Right lobe of liver (tissue), 6 donors: Measurements from ENCODE around the gene RBFOX2. TPM values are rescaled to one million over a fixed set of nuclear protein-coding genes. Genes with fewer than 3 reads are reported as not detected.

Source experiments
- ATAC-seq, 4 donors: fragments of 200-7000 bp; cut with Tn5 transposase; one replicate each; pipeline ENCODE4 v1.9.1; 2020; ENCODE audit warnings: mild to moderate bottlenecking in 4 of 4, moderate library complexity in 4 of 4
- DNase-seq, 3 donors: peaks; one replicate each; pipeline ENCODE4 v3.0.0-alpha.2; 2020
- H3K27ac ChIP-seq, 3 donors: fragments of 200-600 bp; one replicate each; pipeline ENCODE4 v1.8.0; 2022
- H3K27me3 ChIP-seq, 2 donors: fragments of 200-600 bp; one replicate each; pipeline ENCODE4 v1.8.0; 2022
- H3K36me3 ChIP-seq, 4 donors: fragments of 200-600 bp; sonication (generic) in 1 of 4; one replicate each; pipeline versions ENCODE4 v1.5.1 to v1.8.0; 2017 to 2022; ENCODE audit warnings: control low read depth in 1 of 4
- H3K4me1 ChIP-seq, 4 donors: fragments of 200-600 bp; sonication (generic) in 1 of 4; one replicate each; pipeline versions ENCODE4 v1.5.1 to v1.8.0; 2017 to 2022; ENCODE audit warnings: control low read depth in 1 of 4
- H3K4me3 ChIP-seq, 3 donors: fragments of 200-600 bp; one replicate each; pipeline ENCODE4 v1.8.0; 2022
- H3K9me3 ChIP-seq, 4 donors: fragments of 200-600 bp; sonication (generic) in 1 of 4; one replicate each; pipeline versions ENCODE4 v1.5.1 to v1.8.0; 2017 to 2022; ENCODE audit warnings: control low read depth in 1 of 4
- CTCF ChIP-seq, 4 donors: fragments of 200-600 bp in 3 of 4; fragments of 450-650 bp in 1 of 4; IDR thresholded peaks; one replicate each; pipeline versions ENCODE4 v1.5.1 to v1.8.0; 2016 to 2022; ENCODE audit warnings: antibody characterized with exemption in 4 of 4, mild to moderate bottlenecking in 2 of 4
- POLR2A ChIP-seq: fragments of 450-650 bp; IDR thresholded peaks from one replicate; pipeline ENCODE4 v1.6.1; 2017; ENCODE audit warnings: antibody characterized with exemption, mild to moderate bottlenecking
- WGBS: methylation state at CpG from one replicate; pipeline ENCODE4 v1.1.6; 2018; ENCODE audit warnings: low coverage, low lambda C conversion rate; ENCODE audit not compliant: insufficient coverage; ENCODE audit errors: missing lambda C conversion rate; 5-methylcytosine and 5-hydroxymethylcytosine counted together
- intact Hi-C, 2 donors: fragments of 100-400 bp; cut with DNase I; formaldehyde crosslinking; loops; one replicate each; pipeline versions ENCODE4 v1.11.2 to v1.14.1; 2022
- total RNA-seq, 6 experiments: library from RNA; depleted of rRNA in 2 of 6; stranded (reverse); fragments of >200 nt in 2 of 6; fragmentation: NEBNext Ultra II Directional in 3 of 6; extraction: Animal tissue kit (Norgen Biotek cat#: 25700) in 3 of 6; gene quantifications; one replicate each; pipeline versions ENCODE4 v1.1.0 to v1.2.4, GENCODE V29; 2016 to 2023
- donor health status: DM: no; HTN: yes; CAD: no.
- donor health status: DM: no; HTN: no; CAD: no.
- donor health status: DM: no; HTN: no; CAD: no.
- donor health status: DM: no; HTN: yes; CAD: no.
- donor health status: DM: no; HTN: yes; CAD: no.

Gene RBFOX2
- total RNA-seq, 6 experiments from 2014 or later, result 23.9 to 36.5 (median 29.5) TPM

GRCh38 chr22:35947794-35948425, 80.7 kb downstream of the RBFOX2 start:
- peak in 1 of 4 donors; percentile 39 for ATAC-seq
- Histone ChIP-seq H3K27me3 (no peaks in the 10 kb centered on the region), H3K27ac (no peak overlapping the region), H3K9me3 (no peaks in the 10 kb centered on the region), H3K4me3 (no peak overlapping the region), H3K36me3 (no peaks in the 10 kb centered on the region), H3K4me1 (peaks cover 0 to 23% (median 0%) of the 10 kb centered on the region in 4 donors)
- no peak for DNase-seq
- WGBS, result 92% methylated on average over 5 of the region's 5 CpGs
- TF ChIP-seq CTCF (IDR thresholded peaks at IDR 0.05), result no peak
- no peak for TF ChIP-seq POLR2A
- intact Hi-C loops, result no loop called here

- no peaks in the 10 kb centered on the region for H3K9me3 ChIP-seq
- no peaks in the 10 kb centered on the region for H3K27me3 ChIP-seq
- no peak overlapping the region for H3K4me3 ChIP-seq
- no peak for ATAC-seq
- no peak for TF ChIP-seq POLR2A
- no peak for TF ChIP-seq CTCF (IDR thresholded peaks at IDR 0.05)
- intact Hi-C loops, result no loop called here
- H3K36me3 ChIP-seq, result no peaks in the 10 kb centered on the region
- no peak overlapping the region for H3K27ac ChIP-seq
- no peak for DNase-seq
- peaks cover 0 to 22% (median 0%) of the 10 kb centered on the region in 4 donors for H3K4me1 ChIP-seq
- WGBS, result 49% methylated on average over 6 of the region's 6 CpGs
Observed at GRCh38 chr22:35944458-35944857, 84.2 kb downstream of the RBFOX2 start.

GRCh38 chr22:35940166-35940565, 88.5 kb downstream of the RBFOX2 start:
- no peak overlapping the region for H3K4me3 ChIP-seq
- whole genome bisulfite sequencing, result 100% methylated on average over 1 of the region's 1 CpG
- no peak overlapping the region for H3K27ac ChIP-seq
- peaks cover 0 to 3% (median 0%) of the 10 kb centered on the region in 4 donors for H3K4me1 ChIP-seq
- no peak for ATAC-seq
- H3K27me3 ChIP-seq, result no peaks in the 10 kb centered on the region
- H3K36me3 ChIP-seq, result no peaks in the 10 kb centered on the region
- DNase-seq, result no peak
- TF ChIP-seq CTCF (IDR thresholded peaks at IDR 0.05) (no peak), POLR2A (no peak)
- H3K9me3 ChIP-seq, result no peaks in the 10 kb centered on the region
- intact Hi-C loops, result no loop called here

- H3K27ac ChIP-seq, result no peak overlapping the region
- 92% methylated on average over 1 of the region's 1 CpG for WGBS
- ATAC-seq, result no peak
Observed at GRCh38 chr22:35938226-35938625, 90.4 kb downstream of the RBFOX2 start.

More at GRCh38 chr22:35938226-35938625, 90.4 kb downstream of the RBFOX2 start:
- no peak overlapping the region for H3K4me3 ChIP-seq
- no peak for TF ChIP-seq CTCF (IDR thresholded peaks at IDR 0.05)
- no peak for TF ChIP-seq POLR2A
- H3K27me3 ChIP-seq, result no peaks in the 10 kb centered on the region
- H3K4me1 ChIP-seq, result no peaks in the 10 kb centered on the region
- H3K36me3 ChIP-seq, result no peaks in the 10 kb centered on the region
- intact Hi-C loops, result loop anchor here in 1 of 2 donors (10.0 kb wide), 2 partner anchors 127 to 187 kb away; no protein-coding TSS in a partner anchor
- H3K9me3 ChIP-seq, result no peaks in the 10 kb centered on the region
- DNase-seq, result no peak
